Mesenchymal stem cell (in vitro differentiated cells and primary cell): Measurements from ENCODE around the gene XRN1.
"Not testable (repeated sequence)": the region's sequence is repeated elsewhere in the genome, so short reads cannot be mapped to it uniquely, and the experiment has no call there.

Experiments
- DNase-seq: peaks from one replicate; pipeline ENCODE4 v3.0.0-alpha.2; 2013
- H2AFZ ChIP-seq: one replicate; pipeline ENCODE4 v1.6.1; 2013; ENCODE audit warnings: low read depth, mild to moderate bottlenecking, control low read depth, inconsistent platforms, low read length, moderate library complexity
- H2AK5ac ChIP-seq: 2 replicates; pipeline ENCODE4 v1.6.1; 2013; ENCODE audit warnings: low read length, moderate library complexity, mild to moderate bottlenecking, inconsistent platforms; ENCODE audit not compliant: severe bottlenecking
- H2BK120ac ChIP-seq: one replicate; pipeline ENCODE4 v1.6.1; 2013; ENCODE audit warnings: low read depth, mild to moderate bottlenecking, inconsistent platforms, low read length, moderate library complexity
- H2BK12ac ChIP-seq, 2 experiments: one replicate each; pipeline ENCODE4 v1.6.1; 2013; ENCODE audit warnings: inconsistent platforms in 2 of 2, low read length in 2 of 2, mild to moderate bottlenecking in 2 of 2, moderate library complexity in 2 of 2, control low read depth in 1 of 2
- H2BK15ac ChIP-seq: one replicate; pipeline ENCODE4 v1.6.1; 2013; ENCODE audit warnings: mild to moderate bottlenecking, low read depth, inconsistent platforms; ENCODE audit not compliant: poor library complexity, severe bottlenecking
- H2BK5ac ChIP-seq: 2 replicates; pipeline ENCODE4 v1.6.1; 2013; ENCODE audit warnings: low read depth, mild to moderate bottlenecking, low read length, control low read depth, inconsistent platforms; ENCODE audit not compliant: poor library complexity, severe bottlenecking
- H3K14ac ChIP-seq, 2 experiments: one replicate each; pipeline ENCODE4 v1.6.1; 2013; ENCODE audit warnings: inconsistent platforms in 2 of 2, low read length in 2 of 2, control low read depth in 1 of 2, mild to moderate bottlenecking in 1 of 2, moderate library complexity in 1 of 2
- H3K18ac ChIP-seq, 2 experiments: one replicate each; pipeline ENCODE4 v1.6.1; 2013; ENCODE audit warnings: inconsistent platforms in 2 of 2, low read length in 2 of 2, control low read depth in 1 of 2, low read depth in 1 of 2, mild to moderate bottlenecking in 1 of 2
- H3K23ac ChIP-seq, 2 experiments: one replicate each; pipeline ENCODE4 v1.6.1; 2013; ENCODE audit warnings: inconsistent platforms in 2 of 2, low read length in 2 of 2, mild to moderate bottlenecking in 2 of 2, moderate library complexity in 2 of 2, control low read depth in 1 of 2
- H3K27ac ChIP-seq: 2 replicates; pipeline ENCODE4 v1.5.1; 2013; ENCODE audit warnings: mild to moderate bottlenecking, moderate library complexity, low read length, control low read depth, inconsistent platforms; ENCODE audit not compliant: poor library complexity, severe bottlenecking
- H3K27me3 ChIP-seq, 2 experiments: 2 replicates each; pipeline versions ENCODE4 v1.6.1 to v1.7.0; 2013; ENCODE audit warnings: low read length in 2 of 2, mild to moderate bottlenecking in 2 of 2, moderate library complexity in 2 of 2, control low read depth in 1 of 2, inconsistent platforms in 1 of 2; ENCODE audit not compliant: control insufficient read depth in 1 of 2, insufficient read depth in 1 of 2
- H3K36me3 ChIP-seq, 2 experiments: 2 replicates each; pipeline versions ENCODE4 v1.6.1 to v1.7.0; 2013; ENCODE audit warnings: low read length in 2 of 2, control low read depth in 1 of 2, inconsistent platforms in 1 of 2, low read depth in 1 of 2, mild to moderate bottlenecking in 1 of 2; ENCODE audit not compliant: insufficient read depth in 2 of 2, control insufficient read depth in 1 of 2
- H3K4ac ChIP-seq, 2 experiments: one replicate each; pipeline ENCODE4 v1.6.1; 2013; ENCODE audit warnings: inconsistent platforms in 2 of 2, low read length in 2 of 2, mild to moderate bottlenecking in 2 of 2, moderate library complexity in 2 of 2, control low read depth in 1 of 2, low read depth in 1 of 2
- H3K4me1 ChIP-seq: 2 replicates; pipeline ENCODE4 v1.6.1; 2013; ENCODE audit warnings: low read depth, low read length, control low read depth; ENCODE audit not compliant: control insufficient read depth, insufficient read depth
- H3K4me2 ChIP-seq: 2 replicates; pipeline ENCODE4 v1.6.1; 2013; ENCODE audit warnings: low read length, mild to moderate bottlenecking, inconsistent platforms; ENCODE audit not compliant: poor library complexity, severe bottlenecking
- H3K4me3 ChIP-seq, 2 experiments: 2 replicates each; pipeline versions ENCODE4 v1.5.1 to v1.7.0; 2013; ENCODE audit warnings: low read length in 2 of 2, mild to moderate bottlenecking in 2 of 2, control low read depth in 1 of 2, low read depth in 1 of 2; ENCODE audit not compliant: insufficient read depth in 1 of 2
- H3K79me1 ChIP-seq: replicated peaks from 2 replicates; pipeline ENCODE4 v1.6.1; 2013; ENCODE audit warnings: mild to moderate bottlenecking, control low read depth, low read length, inconsistent platforms; ENCODE audit not compliant: poor library complexity, severe bottlenecking
- H3K9ac ChIP-seq: 2 replicates; pipeline ENCODE4 v1.7.0; 2013; ENCODE audit warnings: mild to moderate bottlenecking, low read length, moderate library complexity
- H3K9me3 ChIP-seq: 2 replicates; pipeline ENCODE4 v1.7.0; 2013; ENCODE audit warnings: mild to moderate bottlenecking, low read length; ENCODE audit not compliant: control insufficient read depth
- H4K8ac ChIP-seq: one replicate; pipeline ENCODE4 v1.6.1; 2013; ENCODE audit warnings: inconsistent platforms, mild to moderate bottlenecking, low read length, moderate library complexity
- H4K91ac ChIP-seq: one replicate; pipeline ENCODE4 v1.6.1; 2013; ENCODE audit warnings: mild to moderate bottlenecking, low read length, inconsistent platforms
- WGBS: methylation state at CpG from one replicate; pipeline ENCODE4 v1.1.7; 2013; ENCODE audit warnings: mixed read lengths; 5-methylcytosine and 5-hydroxymethylcytosine counted together

The XRN1 gene

GRCh38 chr3:142438096-142438495 is 9.7 kb downstream of the XRN1 start:
- WGBS, result 98% methylated on average over 11 of the region's 11 CpGs
- not testable (repeated sequence) for H3K4ac ChIP-seq

GRCh38 chr3:142436951-142437585 is 10.8 kb downstream of the XRN1 start:
- H2AFZ ChIP-seq, result no peak overlapping the region
- no peak overlapping the region for H2BK5ac ChIP-seq
- no peak overlapping the region for H3K4ac ChIP-seq
- H4K91ac ChIP-seq, result no peak overlapping the region
- no peak overlapping the region for H3K14ac ChIP-seq
- H3K4me1 ChIP-seq, result no peaks in the 10 kb centered on the region
- peaks cover 10% of the 10 kb centered on the region for H3K79me1 ChIP-seq
- H4K8ac ChIP-seq, result no peak overlapping the region
- no peak overlapping the region for H2BK15ac ChIP-seq
- H3K9me3 ChIP-seq, result no peaks in the 10 kb centered on the region
- no peak overlapping the region for H3K23ac ChIP-seq
- no peak overlapping the region for H3K18ac ChIP-seq
- H3K36me3 ChIP-seq, result peaks cover 0 to 14% of the 10 kb centered on the region in 2 experiments
- no peaks in the 10 kb centered on the region for H3K27me3 ChIP-seq
- no peak overlapping the region for H2BK120ac ChIP-seq
- H2AK5ac ChIP-seq, result no peak overlapping the region
- no peak overlapping the region for H3K4me3 ChIP-seq
- H2BK12ac ChIP-seq, result no peak overlapping the region
- no peak overlapping the region for H3K9ac ChIP-seq
- no peak overlapping the region for H3K27ac ChIP-seq
- DNase-seq, result no peak
- H3K4me2 ChIP-seq, result no peak overlapping the region

More at GRCh38 chr3:142438096-142438495, 9.7 kb downstream of the XRN1 start:
- not testable (repeated sequence) for DNase-seq, H3K27me3 ChIP-seq, H3K4me2 ChIP-seq, H3K4me1 ChIP-seq, H3K23ac ChIP-seq, H2AFZ ChIP-seq, H2BK12ac ChIP-seq, H4K8ac ChIP-seq, H3K79me1 ChIP-seq, H3K27ac ChIP-seq, H3K9me3 ChIP-seq, H3K36me3 ChIP-seq, H3K9ac ChIP-seq, H2BK120ac ChIP-seq, H3K14ac ChIP-seq, H3K18ac ChIP-seq, H2BK5ac ChIP-seq, H3K4me3 ChIP-seq, H2AK5ac ChIP-seq, H4K91ac ChIP-seq, H2BK15ac ChIP-seq

DNA sequence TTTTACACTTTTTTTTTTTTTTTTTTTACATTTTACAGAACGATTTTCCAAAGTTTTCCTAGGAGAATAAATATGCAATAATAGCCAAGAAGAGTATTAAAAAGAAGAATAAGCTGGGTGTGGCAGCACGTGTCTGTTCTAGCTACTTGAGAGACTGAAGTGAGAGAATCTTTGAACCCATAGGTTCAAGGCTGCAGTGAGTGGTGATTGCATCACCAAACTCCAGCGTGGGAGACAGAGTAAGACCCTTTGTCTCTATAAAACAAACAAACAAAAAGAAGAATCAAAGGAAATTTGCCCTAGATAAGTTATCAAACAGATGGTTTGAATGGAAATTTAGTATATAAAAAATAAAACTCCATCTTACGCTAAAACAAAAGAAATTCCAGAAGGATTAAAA is 13.3 kb downstream of the XRN1 start:
- H3K36me3 ChIP-seq, result peaks cover 4 to 33% of the 10 kb centered on the region in 2 experiments
- no peak overlapping the region for H2BK12ac ChIP-seq
- H2BK5ac ChIP-seq, result no peak overlapping the region
- H3K23ac ChIP-seq, result no peak overlapping the region
- H2AK5ac ChIP-seq, result no peak overlapping the region
- H2BK15ac ChIP-seq, result no peak overlapping the region
- H3K4me3 ChIP-seq, result no peak overlapping the region
- H3K18ac ChIP-seq, result no peak overlapping the region
- H2BK120ac ChIP-seq, result no peak overlapping the region
- H3K27me3 ChIP-seq, result no peaks in the 10 kb centered on the region
- DNase-seq, result no peak
- H3K27ac ChIP-seq, result no peak overlapping the region
- no peaks in the 10 kb centered on the region for H3K9me3 ChIP-seq
- H3K14ac ChIP-seq, result no peak overlapping the region
- no peak overlapping the region for H3K4me2 ChIP-seq
- 88% methylated on average over 1 of the region's 4 CpGs for WGBS
- H3K9ac ChIP-seq, result no peak overlapping the region
- H4K91ac ChIP-seq, result no peak overlapping the region
- H3K4ac ChIP-seq, result no peak overlapping the region
- H3K79me1 ChIP-seq, result peaks cover 14% of the 10 kb centered on the region
- no peak overlapping the region for H2AFZ ChIP-seq
- no peak overlapping the region for H4K8ac ChIP-seq
- H3K4me1 ChIP-seq, result no peaks in the 10 kb centered on the region

GRCh38 chr3:142433110-142433509 is 14.7 kb downstream of the XRN1 start:
- Histone ChIP-seq H2BK120ac (no peak overlapping the region), H3K23ac (no peak overlapping the region), H2BK12ac (no peak overlapping the region), H3K4ac (no peak overlapping the region), H3K4me2 (no peak overlapping the region), H2BK5ac (no peak overlapping the region), H3K4me3 (no peak overlapping the region), H4K91ac (no peak overlapping the region), H2AFZ (no peak overlapping the region), H3K27me3 (no peaks in the 10 kb centered on the region), H3K9me3 (no peaks in the 10 kb centered on the region), H3K9ac (no peak overlapping the region), H3K36me3 (peaks cover 4 to 44% of the 10 kb centered on the region in 2 experiments), H3K14ac (no peak overlapping the region), H3K79me1 (peaks cover 15% of the 10 kb centered on the region), H3K18ac (no peak overlapping the region), H3K27ac (no peak overlapping the region), H3K4me1 (no peaks in the 10 kb centered on the region), H2AK5ac (no peak overlapping the region), H4K8ac (no peak overlapping the region), H2BK15ac (no peak overlapping the region)
- DNase-seq, result no peak
- 100% methylated on average over 1 of the region's 2 CpGs for WGBS
